KMS-11 (cell line): ENCODE results near the gene PLB1.

Source experiments
- H2AFZ ChIP-seq: fragments of 200-600 bp; sonication (generic); 2 replicates; pipeline ENCODE4 v1.6.1; 2016; ENCODE audit warnings: antibody characterized with exemption, mixed run types, low read depth
- H3K27ac ChIP-seq: fragments of 200-600 bp; sonication (generic); 2 replicates; pipeline ENCODE4 v1.6.1; 2016; ENCODE audit warnings: mild to moderate bottlenecking, mixed run types
- H3K27me3 ChIP-seq: fragments of 200-600 bp; sonication (generic); 2 replicates; pipeline ENCODE4 v1.6.1; 2017; ENCODE audit warnings: mild to moderate bottlenecking, low read depth, mixed run types, moderate library complexity; ENCODE audit not compliant: insufficient read depth
- H3K36me3 ChIP-seq: fragments of 200-600 bp; sonication (generic); 2 replicates; pipeline ENCODE4 v1.6.1; 2017; ENCODE audit warnings: mild to moderate bottlenecking, mixed run types; ENCODE audit not compliant: insufficient read depth
- H3K4me1 ChIP-seq: fragments of 200-600 bp; sonication (generic); 2 replicates; pipeline ENCODE4 v1.6.1; 2016; ENCODE audit warnings: mild to moderate bottlenecking, low read depth, mixed run types; ENCODE audit not compliant: poor library complexity, severe bottlenecking
- H3K4me2 ChIP-seq: fragments of 200-600 bp; sonication (generic); 2 replicates; pipeline ENCODE4 v1.7.0; 2016; ENCODE audit warnings: mild to moderate bottlenecking, mixed run types
- H3K4me3 ChIP-seq: fragments of 200-600 bp; sonication (generic); IDR thresholded peaks from 2 replicates; pipeline ENCODE4 v1.6.1; 2017; ENCODE audit warnings: low read depth, low read length, mixed read lengths; ENCODE audit not compliant: insufficient read depth
- H3K79me2 ChIP-seq: fragments of 200-600 bp; sonication (generic); 2 replicates; pipeline ENCODE4 v1.6.1; 2016; ENCODE audit warnings: low read depth, mixed run types; ENCODE audit not compliant: insufficient read depth
- H3K9ac ChIP-seq: fragments of 200-600 bp; sonication (generic); 2 replicates; pipeline ENCODE4 v1.6.1; 2016; ENCODE audit warnings: mild to moderate bottlenecking, mixed run types
- H4K20me1 ChIP-seq: fragments of 200-600 bp; sonication (generic); 2 replicates; pipeline ENCODE4 v1.6.1; 2016; ENCODE audit warnings: mild to moderate bottlenecking, mixed run types; ENCODE audit not compliant: insufficient read depth
- CTCF ChIP-seq: fragments of 200-600 bp; sonication (generic); conservative IDR thresholded peaks from 2 replicates; pipeline ENCODE4 v1.6.1; 2017; ENCODE audit warnings: low read depth, mild to moderate bottlenecking, antibody characterized with exemption, low read length, moderate library complexity, mixed read lengths

The PLB1 gene

DNA sequence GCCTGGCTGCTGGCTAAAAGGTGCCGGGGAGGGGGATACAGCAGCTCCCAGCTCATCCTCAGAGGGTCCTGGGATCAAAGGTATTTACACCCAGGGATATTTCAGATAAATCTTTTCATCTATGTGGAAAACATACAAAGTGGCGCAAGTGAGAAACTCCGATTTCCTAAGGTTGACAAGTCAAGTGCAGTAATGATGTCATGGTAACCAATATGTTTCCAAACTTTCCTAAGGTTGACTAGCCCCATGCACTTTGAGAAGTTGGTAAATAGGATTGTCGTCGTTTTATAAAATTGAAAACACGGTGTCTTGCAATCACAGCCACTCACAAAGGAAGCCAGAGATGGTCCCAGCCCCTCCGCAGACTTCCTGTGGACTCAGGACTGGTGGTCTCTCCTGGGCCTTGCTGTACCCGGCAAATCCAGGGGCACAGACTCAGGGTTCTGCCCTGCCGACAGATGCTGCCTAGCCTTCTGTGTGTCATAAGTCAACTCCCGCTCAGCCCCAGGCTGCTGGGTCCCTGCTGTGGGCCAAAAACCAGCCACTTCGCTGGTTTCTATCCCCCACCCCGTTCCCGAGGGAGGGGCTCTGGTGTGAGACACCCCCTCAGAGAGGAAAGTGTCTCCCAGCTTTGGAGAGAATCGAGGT lies 144.5 kb downstream of the PLB1 start:
- H3K79me2 ChIP-seq, result no peaks in the 10 kb centered on the region
- no peak overlapping the region for H3K27ac ChIP-seq
- H2AFZ ChIP-seq, result no peak overlapping the region
- no peak overlapping the region for H3K9ac ChIP-seq
- H3K4me1 ChIP-seq, result peaks cover 5% of the 10 kb centered on the region
- H3K4me3 ChIP-seq, result no peak overlapping the region
- H3K4me2 ChIP-seq, result no peak overlapping the region
- no peak for TF ChIP-seq CTCF
- no peaks in the 10 kb centered on the region for H3K36me3 ChIP-seq
- H3K27me3 ChIP-seq, result no peaks in the 10 kb centered on the region
- H4K20me1 ChIP-seq, result no peaks in the 10 kb centered on the region

- H2AFZ ChIP-seq, result no peak overlapping the region
- H3K27me3 ChIP-seq, result no peaks in the 10 kb centered on the region
- H4K20me1 ChIP-seq, result no peaks in the 10 kb centered on the region
- no peaks in the 10 kb centered on the region for H3K79me2 ChIP-seq
- no peak overlapping the region for H3K27ac ChIP-seq
- H3K4me1 ChIP-seq, result peaks cover 5% of the 10 kb centered on the region
- no peak overlapping the region for H3K9ac ChIP-seq
- no peak overlapping the region for H3K4me2 ChIP-seq
- TF ChIP-seq CTCF, result no peak
- no peak overlapping the region for H3K4me3 ChIP-seq
- no peaks in the 10 kb centered on the region for H3K36me3 ChIP-seq
These were observed 145.0 kb downstream of the PLB1 start for GRCh38 chr2:28640908-28641300.

DNA sequence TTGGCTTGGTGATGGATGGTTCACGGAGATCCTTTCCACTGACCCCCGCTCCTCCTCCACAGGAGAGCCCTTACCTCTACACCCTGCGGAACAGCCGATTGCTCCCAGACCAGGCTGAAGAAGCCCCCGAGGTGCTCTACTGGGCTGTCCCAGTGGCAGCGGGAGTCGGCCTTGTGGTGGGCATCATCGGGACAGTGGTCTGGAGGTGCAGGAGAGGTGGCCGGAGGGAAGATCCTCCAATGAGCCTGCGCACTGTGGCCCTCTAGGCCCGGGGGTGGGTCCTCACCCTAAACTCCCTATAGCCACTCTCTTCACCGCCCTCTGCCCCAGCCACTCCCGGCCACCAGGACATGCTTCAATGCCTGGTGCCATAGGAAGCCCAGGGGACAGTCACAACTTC lies 146.9 kb downstream of the PLB1 start:
- Histone ChIP-seq H3K4me2 (no peak overlapping the region), H3K4me3 (no peak overlapping the region), H4K20me1 (no peaks in the 10 kb centered on the region), H3K4me1 (peaks cover 5% of the 10 kb centered on the region), H2AFZ (no peak overlapping the region), H3K36me3 (no peaks in the 10 kb centered on the region), H3K9ac (no peak overlapping the region), H3K27ac (no peak overlapping the region), H3K27me3 (no peaks in the 10 kb centered on the region), H3K79me2 (no peaks in the 10 kb centered on the region)
- TF ChIP-seq CTCF, result no peak

GRCh38 chr2:28643327-28643726 lies 147.5 kb downstream of the PLB1 start:
- Histone ChIP-seq H3K27me3 (no peaks in the 10 kb centered on the region), H3K4me3 (no peak overlapping the region), H3K79me2 (no peaks in the 10 kb centered on the region), H2AFZ (no peak overlapping the region), H3K4me2 (no peak overlapping the region), H3K36me3 (no peaks in the 10 kb centered on the region), H4K20me1 (no peaks in the 10 kb centered on the region), H3K9ac (no peak overlapping the region), H3K4me1 (peaks cover 5% of the 10 kb centered on the region), H3K27ac (no peak overlapping the region)
- TF ChIP-seq CTCF, result no peak
